Activated B cell treated with CpG ODN at 0.5 μM for 24 hours (primary cell): Measurements from ENCODE around the gene LAMA3. TPM values are rescaled to one million over a fixed set of nuclear protein-coding genes. Genes with fewer than 3 reads are reported as not detected.

Source experiments
- ATAC-seq: fragments of 200-7000 bp; cut with Tn5 transposase; one replicate; pipeline ENCODE4 v1.10.0; 2021; ENCODE audit warnings: low read depth, mild to moderate bottlenecking, moderate library complexity
- CTCF ChIA-PET: fragments of 350-600 bp; sonication (Branson Sonifier 250); formaldehyde crosslinking; loops from one replicate; lab custom pipeline; 2021; ENCODE audit warnings: antibody characterized with exemption; lab: Charles Lee
- POLR2A ChIA-PET: fragments of 350-600 bp; sonication (Branson Sonifier 250); formaldehyde crosslinking; loops from one replicate; lab custom pipeline; 2021; ENCODE audit warnings: antibody characterized with exemption; lab: Charles Lee
- DNase-seq: peaks from one replicate; pipeline ENCODE4 v3.0.0; 2022
- H3K27ac Mint-ChIP-seq: one replicate; pipeline ENCODE4 v1.8.0; 2020; ENCODE audit warnings: mixed read lengths
- H3K27me3 Mint-ChIP-seq: one replicate; pipeline ENCODE4 v1.8.0; 2021; ENCODE audit warnings: mixed read lengths
- H3K36me3 Mint-ChIP-seq: one replicate; pipeline ENCODE4 v1.8.0; 2021; ENCODE audit warnings: low read depth, mixed read lengths
- H3K4me1 Mint-ChIP-seq: one replicate; pipeline ENCODE4 v1.8.0; 2021; ENCODE audit warnings: mixed read lengths
- H3K4me3 Mint-ChIP-seq: one replicate; pipeline ENCODE4 v1.8.0; 2020; ENCODE audit warnings: mild to moderate bottlenecking, mixed read lengths
- H3K9me3 Mint-ChIP-seq: one replicate; pipeline ENCODE4 v1.8.0; 2020; ENCODE audit warnings: mixed read lengths
- CTCF ChIP-seq: fragments of 200-600 bp; IDR thresholded peaks from one replicate; pipeline ENCODE4 v1.8.0; 2022; ENCODE audit warnings: antibody characterized with exemption, mild to moderate bottlenecking
- intact Hi-C: fragments of 100-400 bp; cut with micrococcal nuclease; formaldehyde crosslinking; loops from one replicate; pipeline ENCODE4 v1.15.1; 2024
- total RNA-seq: library from RNA; stranded (reverse); gene quantifications from 2 replicates; pipeline ENCODE4 v1.2.3, GENCODE V29; 2022

The LAMA3 gene
- total RNA-seq, 1 donor from 2014 or later, result not detected

GRCh38 chr18:23900994-23901393 is 211.7 kb downstream of the LAMA3 start:
- H3K4me1 Mint-ChIP-seq, result no peaks in the 10 kb centered on the region
- ATAC-seq (no peak), DNase-seq (no peak)
- H3K9me3 Mint-ChIP-seq, result no peaks in the 10 kb centered on the region
- POLR2A ChIA-PET, result no interaction called here
- H3K36me3 Mint-ChIP-seq, result no peaks in the 10 kb centered on the region
- no peak for TF ChIP-seq CTCF
- intact Hi-C loops, result no loop called here
- H3K27me3 Mint-ChIP-seq, result no peaks in the 10 kb centered on the region
- no peak overlapping the region for H3K27ac Mint-ChIP-seq
- CTCF ChIA-PET, result no interaction called here
- H3K4me3 Mint-ChIP-seq, result no peak overlapping the region

GRCh38 chr18:23902396-23902795 is 213.1 kb downstream of the LAMA3 start:
- POLR2A ChIA-PET, result interaction anchor here (0.7 kb wide), 1 partner anchor 230 kb away, joined by 3 read pairs; no protein-coding TSS in a partner anchor
- H3K27ac Mint-ChIP-seq, result no peak overlapping the region
- CTCF ChIA-PET, result no interaction called here
- no peaks in the 10 kb centered on the region for H3K27me3 Mint-ChIP-seq
- TF ChIP-seq CTCF, result no peak
- ATAC-seq (no peak), DNase-seq (no peak)
- H3K4me1 Mint-ChIP-seq, result no peaks in the 10 kb centered on the region
- H3K36me3 Mint-ChIP-seq, result no peaks in the 10 kb centered on the region
- H3K9me3 Mint-ChIP-seq, result no peaks in the 10 kb centered on the region
- intact Hi-C loops, result no loop called here
- no peak overlapping the region for H3K4me3 Mint-ChIP-seq

GRCh38 chr18:23903971-23904370 is 214.7 kb downstream of the LAMA3 start:
- POLR2A ChIA-PET, result no interaction called here
- Mint-ChIP-seq H3K9me3 (no peaks in the 10 kb centered on the region), H3K4me3 (no peak overlapping the region), H3K27ac (no peak overlapping the region), H3K36me3 (no peaks in the 10 kb centered on the region), H3K27me3 (no peaks in the 10 kb centered on the region), H3K4me1 (peaks cover 3% of the 10 kb centered on the region)
- TF ChIP-seq CTCF, result no peak
- ATAC-seq, result no peak
- intact Hi-C loops, result no loop called here
- DNase-seq, result no peak
- CTCF ChIA-PET, result no interaction called here

- ATAC-seq, result no peak
- intact Hi-C loops, result no loop called here
- Mint-ChIP-seq H3K9me3 (no peaks in the 10 kb centered on the region), H3K4me3 (no peak overlapping the region), H3K27me3 (no peaks in the 10 kb centered on the region), H3K27ac (no peak overlapping the region), H3K36me3 (no peaks in the 10 kb centered on the region), H3K4me1 (peaks cover 4% of the 10 kb centered on the region)
- ChIA-PET POLR2A (no interaction called here), CTCF (no interaction called here)
- no peak for DNase-seq
- no peak for TF ChIP-seq CTCF
Observed at GRCh38 chr18:23906658-23907057, 217.4 kb downstream of the LAMA3 start.

- H3K9me3 Mint-ChIP-seq, result no peaks in the 10 kb centered on the region
- peaks cover 4% of the 10 kb centered on the region for H3K4me1 Mint-ChIP-seq
- no peak for ATAC-seq
- POLR2A ChIA-PET, result no interaction called here
- no peaks in the 10 kb centered on the region for H3K27me3 Mint-ChIP-seq
- H3K4me3 Mint-ChIP-seq, result no peak overlapping the region
- no peak for DNase-seq
- no peak overlapping the region for H3K27ac Mint-ChIP-seq
- intact Hi-C loops, result no loop called here
- H3K36me3 Mint-ChIP-seq, result no peaks in the 10 kb centered on the region
- no peak for TF ChIP-seq CTCF
- CTCF ChIA-PET, result no interaction called here
Observed at GRCh38 chr18:23908827-23909226, 219.6 kb downstream of the LAMA3 start.
